DMS53 (cell line): ENCODE data around the gene ANGPTL4.
A peak's percentile ranks its signal among the peaks of the same experiment; 100 is the strongest.
"Not testable (repeated sequence)": the region's sequence is repeated elsewhere in the genome, so short reads cannot be mapped to it uniquely, and the experiment has no call there.

ENCODE experiments used
- DNase-seq: peaks from one replicate; lab custom pipeline; 2025; lab: John Stamatoyannopoulos, UW

Gene ANGPTL4

GRCh38 chr19:8334458-8335342 lies 29.3 kb upstream of the ANGPTL4 start:
- peak; percentile 98 for DNase-seq

- peak; percentile 98 for DNase-seq
Observed at GRCh38 chr19:8335343-8336071, 28.4 kb upstream of the ANGPTL4 start.

GRCh38 chr19:8336072-8336569 lies 27.8 kb upstream of the ANGPTL4 start:
- DNase-seq: peak; percentile 84

- DNase-seq: no peak
Observed at GRCh38 chr19:8336660-8337059, 27.3 kb upstream of the ANGPTL4 start.

GRCh38 chr19:8337728-8338127 lies 26.2 kb upstream of the ANGPTL4 start:
- DNase-seq: peak; percentile 50

- DNase-seq: peak; percentile 45
Observed at GRCh38 chr19:8338835-8339234, 25.1 kb upstream of the ANGPTL4 start.

GRCh38 chr19:8340341-8341096 lies 23.4 kb upstream of the ANGPTL4 start:
- DNase-seq: peak; percentile 21

GRCh38 chr19:8341504-8341903 lies 22.5 kb upstream of the ANGPTL4 start:
- not testable (repeated sequence) for DNase-seq

- DNase-seq: no peak
Observed at GRCh38 chr19:8342316-8342683, 21.7 kb upstream of the ANGPTL4 start.

- DNase-seq: peak; percentile 96
Observed at GRCh38 chr19:8342684-8343482, 21.1 kb upstream of the ANGPTL4 start, which contains the start of gene KANK3. TSS of gene KANK3 (minus strand) at chr19:8343262. CDS start at chr19:8337828, 5,434 bp downstream.

- DNase-seq: no peak
Observed at GRCh38 chr19:8343483-8343844, 20.5 kb upstream of the ANGPTL4 start.

GRCh38 chr19:8349629-8350372 lies 14.2 kb upstream of the ANGPTL4 start:
- not testable (repeated sequence) for DNase-seq

GRCh38 chr19:8352134-8352827 lies 11.7 kb upstream of the ANGPTL4 start:
- peak; percentile 32 for DNase-seq

- DNase-seq: peak; percentile 32
Observed at GRCh38 chr19:8352845-8353244, 11.1 kb upstream of the ANGPTL4 start.

- DNase-seq: peak; percentile 30
Observed at GRCh38 chr19:8355631-8356402, 8.1 kb upstream of the ANGPTL4 start.

- DNase-seq: peak; percentile 34
Observed at GRCh38 chr19:8357007-8357521, 6.9 kb upstream of the ANGPTL4 start.

- DNase-seq: no peak
Observed at GRCh38 chr19:8358948-8359347, 5.0 kb upstream of the ANGPTL4 start.

- DNase-seq: no peak
Observed at GRCh38 chr19:8360196-8360595, 3.8 kb upstream of the ANGPTL4 start.
